HG03135 (cell line): Measurements from ENCODE around the gene STRAP.
A peak's percentile ranks its signal among the peaks of the same experiment; 100 is the strongest.
"Not testable (repeated sequence)": the region's sequence is repeated elsewhere in the genome, so short reads cannot be mapped to it uniquely, and the experiment has no call there.

Experiments
- ATAC-seq: cut with Tn5 transposase; IDR thresholded peaks from one replicate; pipeline ENCODE4 v1.9.1; 2021; ENCODE audit warnings: mild to moderate bottlenecking, moderate library complexity; ENCODE audit not compliant: unreplicated experiment

Gene STRAP

GRCh38 chr12:15868186-15868585, 14.0 kb upstream of the STRAP start:
- no peak for ATAC-seq

- no peak for ATAC-seq
Observed at GRCh38 chr12:15873556-15873955, 8.6 kb upstream of the STRAP start.

GRCh38 chr12:15874556-15875145, 7.5 kb upstream of the STRAP start:
- not testable (repeated sequence) for ATAC-seq

GRCh38 chr12:15875863-15876262, 6.3 kb upstream of the STRAP start:
- no peak for ATAC-seq

GRCh38 chr12:15879413-15879812, 2.8 kb upstream of the STRAP start:
- no peak for ATAC-seq

GRCh38 chr12:15880721-15881120, 1.5 kb upstream of the STRAP start:
- no peak for ATAC-seq

- ATAC-seq = no peak
Observed at GRCh38 chr12:15883536-15883935, 1.3 kb downstream of the STRAP start.

GRCh38 chr12:15886372-15887042, 4.3 kb downstream of the STRAP start:
- ATAC-seq = no peak

GRCh38 chr12:15887043-15887817, 5.0 kb downstream of the STRAP start:
- no peak for ATAC-seq

GRCh38 chr12:15892645-15893259, 10.6 kb downstream of the STRAP start:
- no peak for ATAC-seq

GRCh38 chr12:15893260-15893659, 11.1 kb downstream of the STRAP start:
- ATAC-seq = no peak

GRCh38 chr12:15896867-15897266, 14.7 kb downstream of the STRAP start:
- ATAC-seq = no peak

- no peak for ATAC-seq
Observed at GRCh38 chr12:15897433-15897832, 15.2 kb downstream of the STRAP start.

- no peak for ATAC-seq
Observed at GRCh38 chr12:15899282-15899870, 17.2 kb downstream of the STRAP start.

- ATAC-seq = no peak
Observed at GRCh38 chr12:15904378-15904920, 22.3 kb downstream of the STRAP start.

- no peak for ATAC-seq
Observed at GRCh38 chr12:15910468-15910863, 28.3 kb downstream of the STRAP start.

GRCh38 chr12:15910864-15911721, 28.9 kb downstream of the STRAP start, which contains the start of gene DERA:
Gene DERA (plus strand): TSS chr12:15911332. CDS start chr12:15911384, 52 bp downstream.
- peak; percentile 86 for ATAC-seq

GRCh38 chr12:15911931-15912330, 29.7 kb downstream of the STRAP start:
- not testable (repeated sequence) for ATAC-seq

- not testable (repeated sequence) for ATAC-seq
Observed at GRCh38 chr12:15914131-15914530, 31.9 kb downstream of the STRAP start.

GRCh38 chr12:15918066-15918465, 35.9 kb downstream of the STRAP start:
- no peak for ATAC-seq
